DOHH2 (cell line): ENCODE results near the gene ITPA.

Experiments used
- H3F3A ChIP-seq: fragments of 200-600 bp; sonication (generic), shearing (Covaris generic); 2 replicates; pipeline ENCODE4 v1.6.0; 2016; ENCODE audit warnings: antibody characterized with exemption, mild to moderate bottlenecking; ENCODE audit not compliant: control insufficient read depth, insufficient read depth
- H3K27ac ChIP-seq: fragments of 200-600 bp; sonication (generic); 2 replicates; pipeline ENCODE4 v1.5.1; 2014; ENCODE audit warnings: low read depth, mild to moderate bottlenecking, low read length, moderate library complexity
- H3K27me3 ChIP-seq: fragments of 200-600 bp; sonication (generic); 2 replicates; pipeline ENCODE4 v1.6.1; 2014; ENCODE audit warnings: mild to moderate bottlenecking, low read length, mixed read lengths; ENCODE audit not compliant: control insufficient read depth
- H3K36me3 ChIP-seq: fragments of 200-600 bp; sonication (generic); 2 replicates; pipeline ENCODE4 v1.6.1; 2014; ENCODE audit warnings: mild to moderate bottlenecking, low read length, moderate library complexity, mixed read lengths; ENCODE audit not compliant: control insufficient read depth
- H3K4me1 ChIP-seq: fragments of 200-600 bp; sonication (generic); 2 replicates; pipeline ENCODE4 v1.6.1; 2014; ENCODE audit warnings: mild to moderate bottlenecking, low read length, mixed read lengths; ENCODE audit not compliant: control insufficient read depth
- H3K4me2 ChIP-seq: fragments of 200-600 bp; sonication (generic); 2 replicates; pipeline ENCODE4 v1.6.0; 2014; ENCODE audit warnings: mild to moderate bottlenecking, low read length, moderate library complexity
- H3K4me3 ChIP-seq: fragments of 200-600 bp; sonication (generic); 2 replicates; pipeline ENCODE4 v1.5.1; 2014; ENCODE audit warnings: mild to moderate bottlenecking, low read length, mixed read lengths
- H3K79me2 ChIP-seq: fragments of 200-600 bp; sonication (generic); 2 replicates; pipeline ENCODE4 v1.6.1; 2014; ENCODE audit warnings: mild to moderate bottlenecking, low read length, mixed read lengths; ENCODE audit not compliant: control insufficient read depth
- H3K9me2 ChIP-seq: fragments of 200-600 bp; sonication (generic); replicated peaks from 2 replicates; pipeline ENCODE4 v1.6.1; 2014; ENCODE audit warnings: mild to moderate bottlenecking, low read length, mixed read lengths; ENCODE audit not compliant: control insufficient read depth
- H3K9me3 ChIP-seq: fragments of 200-600 bp; sonication (generic); 2 replicates; pipeline ENCODE4 v1.6.1; 2014; ENCODE audit warnings: antibody characterized with exemption, low read length, mixed read lengths; ENCODE audit not compliant: control insufficient read depth, insufficient read depth
- H4K20me1 ChIP-seq: fragments of 200-600 bp; sonication (generic); 2 replicates; pipeline ENCODE4 v1.6.0; 2014; ENCODE audit warnings: low read depth, mild to moderate bottlenecking, antibody characterized with exemption, low read length, moderate library complexity; ENCODE audit not compliant: control insufficient read depth, insufficient read depth
- CTCF ChIP-seq: fragments of 200-600 bp; sonication (generic); IDR thresholded peaks from one replicate; pipeline ENCODE4 v1.5.1; 2014; ENCODE audit warnings: antibody characterized with exemption, mild to moderate bottlenecking, low read depth, low read length; ENCODE audit not compliant: poor library complexity, severe bottlenecking
- EZH2phosphoT487 ChIP-seq: fragments of 200-600 bp; sonication (generic); IDR thresholded peaks from 2 replicates; pipeline ENCODE4 v1.6.1; 2017; ENCODE audit warnings: borderline replicate concordance, mild to moderate bottlenecking, antibody characterized with exemption, low read length, moderate library complexity, mixed read lengths

The ITPA gene

GRCh38 chr20:3175270-3175669 is 34.0 kb upstream of the ITPA start:
- peaks cover 43% of the 10 kb centered on the region for H3K27me3 ChIP-seq

GRCh38 chr20:3177746-3178485 is 31.4 kb upstream of the ITPA start:
- H4K20me1 ChIP-seq = no peaks in the 10 kb centered on the region
- TF ChIP-seq EZH2phosphoT487 (no peak), CTCF (no peak)
- no peak overlapping the region for H3K4me3 ChIP-seq
- H3F3A ChIP-seq = peaks cover 6% of the 10 kb centered on the region; the same call in 1 of the 2 replicates
- H3K4me1 ChIP-seq = peaks cover 10% of the 10 kb centered on the region
- peaks cover 21% of the 10 kb centered on the region for H3K27me3 ChIP-seq
- H3K79me2 ChIP-seq = no peaks in the 10 kb centered on the region
- no peak overlapping the region for H3K4me2 ChIP-seq
- no peak overlapping the region for H3K27ac ChIP-seq
- no peaks in the 10 kb centered on the region for H3K36me3 ChIP-seq
- H3K9me3 ChIP-seq = no peaks in the 10 kb centered on the region
- no peaks in the 10 kb centered on the region for H3K9me2 ChIP-seq

More at GRCh38 chr20:3175270-3175669, 34.0 kb upstream of the ITPA start:
- Histone ChIP-seq H3K9me3 (no peaks in the 10 kb centered on the region), H3K4me3 (no peak overlapping the region), H3K79me2 (no peaks in the 10 kb centered on the region), H3K4me1 (peaks cover 14% of the 10 kb centered on the region), H3K27ac (no peak overlapping the region), H4K20me1 (no peaks in the 10 kb centered on the region), H3K9me2 (no peaks in the 10 kb centered on the region), H3K36me3 (no peaks in the 10 kb centered on the region), H3F3A (peaks cover 6% of the 10 kb centered on the region; the same call in 1 of the 2 replicates), H3K4me2 (no peak overlapping the region)
- TF ChIP-seq CTCF (no peak), EZH2phosphoT487 (0 out of 2 replicates have a peak, but pooled peaks have one; percentile 7)

GRCh38 chr20:3180319-3180718 is 29.0 kb upstream of the ITPA start:
- no peak overlapping the region for H3K4me3 ChIP-seq
- peaks cover 2% of the 10 kb centered on the region for H3K27me3 ChIP-seq
- no peaks in the 10 kb centered on the region for H3K9me2 ChIP-seq
- no peaks in the 10 kb centered on the region for H3K79me2 ChIP-seq
- TF ChIP-seq EZH2phosphoT487 (no peak), CTCF (no peak)
- no peak overlapping the region for H3K27ac ChIP-seq
- H3K4me1 ChIP-seq = no peaks in the 10 kb centered on the region; the same call in 1 of the 2 replicates
- peaks cover 5% of the 10 kb centered on the region for H3F3A ChIP-seq
- H4K20me1 ChIP-seq = no peaks in the 10 kb centered on the region
- H3K9me3 ChIP-seq = no peaks in the 10 kb centered on the region
- no peaks in the 10 kb centered on the region for H3K36me3 ChIP-seq
- H3K4me2 ChIP-seq = no peak overlapping the region
